Measurements from ENCODE around the gene KLK5.

Gene KLK5

GRCh38 chr19:50969413-50969760, 16.5 kb upstream of the KLK5 start, which contains the start of gene KLK6:
Gene KLK6, minus strand, starts transcription at chr19:50969591. Its CDS starts 1,487 bp downstream, at chr19:50968104.
- no peak for DNase-seq (ENCODE audit: low read depth in 2 of 2)

GRCh38 chr19:50968716-50969412, 16.0 kb upstream of the KLK5 start:
- DNase-seq (ENCODE audit: low read depth in 2 of 2), result no peak

- no peak for DNase-seq (ENCODE audit: low read depth in 2 of 2)
Observed at GRCh38 chr19:50967929-50968715, 15.3 kb upstream of the KLK5 start.

- no peak for DNase-seq (ENCODE audit: low read depth in 2 of 2)
Observed at GRCh38 chr19:50964266-50964665, 11.4 kb upstream of the KLK5 start.

GRCh38 chr19:50963381-50963780, 10.5 kb upstream of the KLK5 start:
- no peak for DNase-seq (ENCODE audit: low read depth in 2 of 2)

GRCh38 chr19:50962245-50962644, 9.4 kb upstream of the KLK5 start:
- DNase-seq (ENCODE audit: low read depth in 2 of 2), result no peak

- no peak for DNase-seq (ENCODE audit: low read depth in 2 of 2)
Observed at GRCh38 chr19:50959731-50960500, 7.1 kb upstream of the KLK5 start.

- no peak for DNase-seq (ENCODE audit: low read depth in 2 of 2)
Observed at GRCh38 chr19:50957587-50957986, 4.7 kb upstream of the KLK5 start.

GRCh38 chr19:50949861-50950260, 3.0 kb downstream of the KLK5 start:
- no peak for DNase-seq (ENCODE audit: low read depth in 2 of 2)

- no peak for DNase-seq (ENCODE audit: low read depth in 2 of 2)
Observed at GRCh38 chr19:50947123-50947522, 5.7 kb downstream of the KLK5 start.

- no peak for DNase-seq (ENCODE audit: low read depth in 2 of 2)
Observed at GRCh38 chr19:50944795-50945194, 8.0 kb downstream of the KLK5 start.

- DNase-seq (ENCODE audit: low read depth in 2 of 2), result no peak
Observed at GRCh38 chr19:50943074-50943828, 9.6 kb downstream of the KLK5 start.

- no peak for DNase-seq (ENCODE audit: low read depth in 2 of 2)
Observed at GRCh38 chr19:50939596-50939995, 13.2 kb downstream of the KLK5 start.

GRCh38 chr19:50933640-50934039, 19.2 kb downstream of the KLK5 start:
- DNase-seq (ENCODE audit: low read depth in 2 of 2), result no peak

GRCh38 chr19:50932690-50933083, 20.2 kb downstream of the KLK5 start:
- no peak for DNase-seq (ENCODE audit: low read depth in 2 of 2)

GRCh38 chr19:50932018-50932689, 20.7 kb downstream of the KLK5 start:
- DNase-seq (ENCODE audit: low read depth in 2 of 2), result no peak

- no peak for DNase-seq (ENCODE audit: low read depth in 2 of 2)
Observed at GRCh38 chr19:50931023-50931422, 21.8 kb downstream of the KLK5 start.

GRCh38 chr19:50928831-50929230, 24.0 kb downstream of the KLK5 start:
- DNase-seq (ENCODE audit: low read depth in 2 of 2), result no peak

GRCh38 chr19:50926144-50926543, 26.7 kb downstream of the KLK5 start:
- no peak for DNase-seq (ENCODE audit: low read depth in 2 of 2)

GRCh38 chr19:50925734-50926133, 27.1 kb downstream of the KLK5 start:
- no peak for DNase-seq (ENCODE audit: low read depth in 2 of 2)

GRCh38 chr19:50924586-50924985, 28.3 kb downstream of the KLK5 start:
- DNase-seq (ENCODE audit: low read depth in 2 of 2), result no peak

Data from fibroblast of skin of left quadriceps (primary cell).